ENCODE measurements around the gene SMIM43. TPM values are rescaled to one million over a fixed set of nuclear protein-coding genes. Genes with fewer than 3 reads are reported as not detected.

The SMIM43 gene
- total and polyA plus RNA-seq, 4 donors = not detected

- DNase-seq (ENCODE audit: low spot score) = no peak
- TF ChIP-seq JUND (IDR thresholded peaks at IDR 0.05) (no peak), TAF1 (conservative IDR thresholded peaks at IDR 0.05) (no peak), CTCF (IDR thresholded peaks at IDR 0.05; ENCODE audit: low read depth, low read length, missing input control) (no peak)
- Histone ChIP-seq H3K9ac (ENCODE audit: low read depth in 1 of 2, low read length in 2 of 2) (no peak overlapping the region), H3K36me3 (ENCODE audit: control insufficient read depth in 4 of 4, insufficient read depth in 3 of 4, low read depth in 1 of 4, low read length in 3 of 4) (no peaks in the 10 kb centered on the region), H3K27ac (ENCODE audit: low read depth in 1 of 2, low read length in 2 of 2) (no peak overlapping the region), H3K27me3 (ENCODE audit: control insufficient read depth in 4 of 4, insufficient read depth in 4 of 4, low read length in 3 of 4) (no peaks in the 10 kb centered on the region), H3K9me3 (ENCODE audit: control insufficient read depth in 4 of 4, low read length in 3 of 4) (peaks cover 0 to 3% (median 0%) of the 10 kb centered on the region in 4 donors), H3K4me3 (ENCODE audit: low read depth in 1 of 3, low read length in 3 of 3) (no peak overlapping the region), H3K4me1 (ENCODE audit: control insufficient read depth in 4 of 4, insufficient read depth in 4 of 4, low read length in 3 of 4) (no peaks in the 10 kb centered on the region)
- 82% methylated on average over 1 of the region's 1 CpG for WGBS
These were observed 24.5 kb upstream of the SMIM43 start for GRCh38 chr4:121789455-121789854.

- Histone ChIP-seq H3K36me3 (ENCODE audit: control insufficient read depth in 4 of 4, insufficient read depth in 3 of 4, low read depth in 1 of 4, low read length in 3 of 4) (no peaks in the 10 kb centered on the region), H3K27me3 (ENCODE audit: control insufficient read depth in 4 of 4, insufficient read depth in 4 of 4, low read length in 3 of 4) (no peaks in the 10 kb centered on the region), H3K9ac (ENCODE audit: low read depth in 1 of 2, low read length in 2 of 2) (no peak overlapping the region), H3K9me3 (ENCODE audit: control insufficient read depth in 4 of 4, low read length in 3 of 4) (peaks cover 0 to 6% (median 2%) of the 10 kb centered on the region in 4 donors), H3K4me1 (ENCODE audit: control insufficient read depth in 4 of 4, insufficient read depth in 4 of 4, low read length in 3 of 4) (no peaks in the 10 kb centered on the region), H3K27ac (ENCODE audit: low read depth in 1 of 2, low read length in 2 of 2) (no peak overlapping the region), H3K4me3 (ENCODE audit: low read depth in 1 of 3, low read length in 3 of 3) (no peak overlapping the region)
- TF ChIP-seq ZBTB33 (IDR thresholded peaks at IDR 0.05) = no peak
- no peak for TF ChIP-seq RAD21 (IDR thresholded peaks at IDR 0.05)
- TF ChIP-seq YY1 (IDR thresholded peaks at IDR 0.05) = no peak
- TF ChIP-seq TAF1 (conservative IDR thresholded peaks at IDR 0.05) = no peak
- no peak for TF ChIP-seq CTCF (IDR thresholded peaks at IDR 0.05; ENCODE audit: low read depth, low read length, missing input control)
- TF ChIP-seq NR2F2 (IDR thresholded peaks at IDR 0.05) = no peak
- WGBS = 75% methylated on average over 2 of the region's 2 CpGs
- DNase-seq (ENCODE audit: low spot score) = no peak
These were observed 23.9 kb upstream of the SMIM43 start for GRCh38 chr4:121788896-121789295.

- Histone ChIP-seq H3K4me3 (ENCODE audit: low read depth in 1 of 3, low read length in 3 of 3) (no peak overlapping the region), H3K4me1 (ENCODE audit: control insufficient read depth in 4 of 4, insufficient read depth in 4 of 4, low read length in 3 of 4) (no peaks in the 10 kb centered on the region), H3K9ac (ENCODE audit: low read depth in 1 of 2, low read length in 2 of 2) (no peak overlapping the region), H3K9me3 (ENCODE audit: control insufficient read depth in 4 of 4, low read length in 3 of 4) (peaks cover 0 to 6% (median 2%) of the 10 kb centered on the region in 4 donors), H3K27ac (ENCODE audit: low read depth in 1 of 2, low read length in 2 of 2) (no peak overlapping the region), H3K27me3 (ENCODE audit: control insufficient read depth in 4 of 4, insufficient read depth in 4 of 4, low read length in 3 of 4) (no peaks in the 10 kb centered on the region), H3K36me3 (ENCODE audit: control insufficient read depth in 4 of 4, insufficient read depth in 3 of 4, low read depth in 1 of 4, low read length in 3 of 4) (no peaks in the 10 kb centered on the region)
- 76% methylated on average over 2 of the region's 2 CpGs for WGBS
- TF ChIP-seq TAF1 (conservative IDR thresholded peaks at IDR 0.05) (no peak), EGR1 (IDR thresholded peaks at IDR 0.05; ENCODE audit: low read depth in 2 of 2) (no peak), CTCF (IDR thresholded peaks at IDR 0.05; ENCODE audit: low read depth, low read length, missing input control) (no peak), ZBTB33 (IDR thresholded peaks at IDR 0.05) (no peak)
- no peak for DNase-seq (ENCODE audit: low spot score)
These were observed 21.3 kb upstream of the SMIM43 start for GRCh38 chr4:121786221-121786620.

Measured in liver (tissue), 9 donors.